IPS-18c (cell line): ENCODE results near the gene ITGA11.

Experiments
- H3K4me3 ChIP-seq: 2 replicates; pipeline ENCODE4 v1.7.0; 2013; ENCODE audit warnings: low read depth, mild to moderate bottlenecking, low read length, moderate library complexity; ENCODE audit not compliant: insufficient read depth
- H3K9me3 ChIP-seq: one replicate; pipeline ENCODE4 v1.6.1; 2013; ENCODE audit warnings: mild to moderate bottlenecking, low read length, moderate library complexity; ENCODE audit not compliant: control insufficient read depth, insufficient read depth

Gene ITGA11

GRCh38 chr15:68418611-68419161 is 13.3 kb downstream of the ITGA11 start:
- Histone ChIP-seq H3K4me3 (no peak overlapping the region), H3K9me3 (no peaks in the 10 kb centered on the region)

DNA sequence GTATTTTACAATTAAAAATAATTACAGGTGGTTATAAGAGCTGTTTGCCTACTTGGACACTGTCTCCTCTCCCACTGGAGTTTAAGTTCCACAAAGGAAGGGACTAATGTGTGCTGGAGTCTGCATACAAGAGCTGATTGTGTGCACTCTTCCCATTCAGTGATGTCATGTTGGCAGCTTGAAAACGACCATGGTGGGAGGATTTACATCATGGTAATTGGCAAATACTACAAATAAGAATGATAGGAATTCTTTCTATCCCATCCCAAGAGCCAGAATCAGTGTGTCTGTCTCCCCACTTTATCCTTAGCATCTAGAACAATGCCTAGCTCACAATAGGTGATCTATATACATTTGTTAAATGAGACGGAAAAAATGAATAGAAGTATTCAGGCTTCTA is 14.1 kb downstream of the ITGA11 start:
- no peaks in the 10 kb centered on the region for H3K9me3 ChIP-seq
- no peak overlapping the region for H3K4me3 ChIP-seq

GRCh38 chr15:68417051-68417450 is 14.9 kb downstream of the ITGA11 start:
- Histone ChIP-seq H3K9me3 (no peaks in the 10 kb centered on the region), H3K4me3 (no peak overlapping the region)

GRCh38 chr15:68416158-68416535 is 15.8 kb downstream of the ITGA11 start:
- Histone ChIP-seq H3K4me3 (no peak overlapping the region), H3K9me3 (no peaks in the 10 kb centered on the region)

DNA sequence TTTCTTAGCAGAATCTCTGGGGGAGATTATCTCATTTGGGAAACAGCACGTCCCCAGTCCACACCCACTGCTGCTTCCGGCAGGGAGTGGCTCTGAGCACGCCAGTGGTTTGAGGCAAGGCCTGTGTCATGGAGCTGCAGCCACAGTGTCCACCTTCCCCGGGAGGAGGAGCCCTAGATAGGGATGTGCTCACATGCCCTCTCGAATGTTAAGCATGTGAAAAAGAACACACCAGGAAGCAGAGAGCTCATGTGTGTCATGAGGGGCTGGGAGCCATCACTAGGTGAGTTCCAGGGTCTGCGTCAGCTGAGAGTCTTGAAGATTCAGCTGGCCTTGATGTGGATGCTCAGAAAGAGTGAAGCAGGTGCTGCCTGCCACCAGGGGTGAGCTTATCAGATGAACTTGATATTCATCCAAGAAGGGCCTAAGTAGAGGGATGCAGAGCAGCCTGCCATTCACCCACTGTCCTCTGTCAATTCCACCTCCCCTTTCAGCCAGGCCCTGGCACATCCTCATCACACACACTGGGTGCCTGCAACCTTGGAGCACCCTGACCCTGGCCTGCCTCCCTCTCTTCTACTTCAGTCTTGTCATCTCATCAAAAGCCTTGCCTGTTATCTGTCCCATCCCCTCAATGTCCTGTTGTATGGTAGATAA is 16.3 kb downstream of the ITGA11 start:
- no peak overlapping the region for H3K4me3 ChIP-seq
- H3K9me3 ChIP-seq = no peaks in the 10 kb centered on the region

- no peaks in the 10 kb centered on the region for H3K9me3 ChIP-seq
- no peak overlapping the region for H3K4me3 ChIP-seq
These were observed 16.9 kb downstream of the ITGA11 start for GRCh38 chr15:68415061-68415460.

- H3K9me3 ChIP-seq = no peaks in the 10 kb centered on the region
- no peak overlapping the region for H3K4me3 ChIP-seq
These were observed 17.4 kb downstream of the ITGA11 start for GRCh38 chr15:68414591-68414990.

DNA sequence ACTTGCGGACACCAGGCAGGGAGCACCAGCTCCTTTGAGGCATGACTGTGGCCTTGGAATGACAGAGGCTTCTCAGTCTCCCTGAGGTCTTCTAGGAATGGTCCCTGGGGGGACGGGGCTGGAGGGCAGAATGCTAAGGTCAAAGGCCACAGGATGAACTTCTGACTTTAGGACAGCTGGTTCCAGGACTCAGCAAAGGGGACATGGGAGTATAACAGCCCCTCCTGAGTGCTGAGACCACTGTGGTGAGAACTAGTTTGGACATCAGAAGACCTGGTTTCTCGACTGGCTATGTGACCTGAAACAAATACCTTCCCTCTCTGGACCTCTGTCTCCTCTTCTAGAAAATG is 17.8 kb downstream of the ITGA11 start:
- Histone ChIP-seq H3K4me3 (no peak overlapping the region), H3K9me3 (no peaks in the 10 kb centered on the region)

DNA sequence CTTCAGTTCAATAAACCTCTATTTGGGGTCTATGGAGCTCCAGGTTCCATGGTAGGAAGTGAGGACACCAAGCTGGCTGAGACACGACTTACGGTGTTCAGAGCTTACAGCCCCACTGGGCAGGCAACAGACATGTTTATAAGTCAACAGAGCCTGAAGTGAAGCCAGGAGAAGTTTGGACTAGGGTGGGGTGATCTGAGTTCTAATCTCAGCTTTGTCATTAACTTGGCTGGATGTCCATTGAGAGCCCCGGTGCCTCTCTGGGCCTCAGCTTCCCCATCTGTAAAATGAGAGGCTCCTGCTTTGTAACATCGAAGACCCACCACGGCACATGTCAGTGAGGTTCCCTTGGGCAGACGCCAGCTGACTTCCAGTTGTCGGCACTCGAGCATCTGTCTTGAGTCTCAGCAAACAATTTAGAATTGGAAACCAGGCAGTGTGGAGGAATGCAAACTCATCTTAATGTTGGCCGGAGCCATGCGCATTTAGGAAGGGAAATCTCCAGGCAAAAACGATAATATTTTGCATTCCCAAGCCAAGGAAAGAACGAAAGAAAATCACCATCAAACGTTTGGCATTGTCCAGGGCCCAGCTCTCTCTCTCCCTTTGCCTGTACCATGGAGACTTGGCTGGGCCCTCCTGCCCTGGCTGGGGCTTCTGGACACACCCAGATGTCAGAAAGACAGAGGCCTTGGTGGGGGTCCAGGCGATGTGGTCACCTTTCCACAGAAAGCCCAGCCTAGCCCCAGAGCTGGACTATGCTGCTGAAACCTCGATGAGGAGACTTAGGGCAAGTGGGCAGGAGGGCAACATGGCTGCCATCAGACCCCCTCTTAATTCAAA is 18.4 kb downstream of the ITGA11 start:
- H3K9me3 ChIP-seq = no peaks in the 10 kb centered on the region

DNA sequence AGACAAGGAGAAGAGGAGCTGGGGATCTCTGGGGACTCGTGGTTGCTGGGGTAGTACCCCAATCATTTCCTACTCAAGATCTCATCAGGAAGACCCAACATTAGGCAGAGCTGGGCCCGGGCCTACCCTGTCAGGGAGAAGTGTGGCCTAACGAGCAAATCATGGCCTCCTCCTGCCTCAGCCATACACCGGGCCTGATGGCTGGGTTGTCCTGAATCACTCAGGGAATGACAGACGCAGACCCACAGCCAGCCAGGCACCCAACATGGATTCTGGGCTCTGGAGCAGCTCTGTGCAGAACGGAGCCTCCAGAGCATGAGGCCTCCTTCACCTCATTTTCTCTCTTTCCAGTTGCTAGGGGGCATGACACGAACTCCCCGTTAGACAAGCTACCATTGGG is 19.7 kb downstream of the ITGA11 start:
- Histone ChIP-seq H3K9me3 (no peaks in the 10 kb centered on the region), H3K4me3 (no peak overlapping the region)

More for the DNA sequence above, 18.4 kb downstream of the ITGA11 start:
- no peak overlapping the region for H3K4me3 ChIP-seq

GRCh38 chr15:68411735-68412134 is 20.2 kb downstream of the ITGA11 start:
- H3K9me3 ChIP-seq = no peaks in the 10 kb centered on the region
- no peak overlapping the region for H3K4me3 ChIP-seq

GRCh38 chr15:68411343-68411675 is 20.7 kb downstream of the ITGA11 start:
- H3K9me3 ChIP-seq = no peaks in the 10 kb centered on the region
- no peak overlapping the region for H3K4me3 ChIP-seq

GRCh38 chr15:68410466-68411342 is 21.3 kb downstream of the ITGA11 start:
- Histone ChIP-seq H3K9me3 (no peaks in the 10 kb centered on the region), H3K4me3 (no peak overlapping the region)

DNA sequence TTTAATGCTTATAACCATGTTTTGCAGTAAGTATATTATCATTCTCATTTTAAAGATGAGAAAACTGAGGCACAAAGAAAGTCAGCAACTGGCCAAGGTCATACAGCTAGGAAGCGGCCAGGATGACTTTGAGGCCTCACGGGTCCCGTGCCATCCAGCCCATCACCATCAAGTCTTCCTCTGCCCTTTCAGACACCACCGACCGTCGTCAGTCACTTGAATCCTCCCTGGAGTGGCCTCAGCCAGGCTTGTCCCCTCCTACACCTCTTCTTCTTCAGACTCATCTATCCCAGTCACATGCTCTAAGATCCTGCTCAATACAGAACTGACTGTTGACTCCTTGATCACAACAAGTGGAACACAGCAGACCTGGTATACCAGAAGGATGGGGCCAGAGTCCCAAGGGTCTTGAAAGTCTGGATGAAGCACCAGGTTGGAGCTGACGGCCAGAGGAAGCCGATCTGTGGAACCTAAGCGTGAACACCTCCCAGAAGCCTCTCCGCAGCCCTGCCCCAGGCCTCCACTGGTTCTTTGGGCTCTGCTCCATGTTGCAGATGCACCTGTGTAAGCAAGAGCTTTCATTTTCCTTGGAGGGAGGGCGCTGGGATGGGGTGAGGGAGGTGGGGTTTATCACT is 22.1 kb downstream of the ITGA11 start:
- H3K9me3 ChIP-seq = no peaks in the 10 kb centered on the region
- no peak overlapping the region for H3K4me3 ChIP-seq

GRCh38 chr15:68408971-68409370 is 23.0 kb downstream of the ITGA11 start:
- H3K9me3 ChIP-seq = no peaks in the 10 kb centered on the region
- no peak overlapping the region for H3K4me3 ChIP-seq

GRCh38 chr15:68407886-68408881 is 23.8 kb downstream of the ITGA11 start:
- H3K4me3 ChIP-seq = no peak overlapping the region
- no peaks in the 10 kb centered on the region for H3K9me3 ChIP-seq
